HG03095 (cell line): ENCODE results near the gene SYT11.
"Not testable (repeated sequence)": the region's sequence is repeated elsewhere in the genome, so short reads cannot be mapped to it uniquely, and the experiment has no call there.

Experiments used
- ATAC-seq: cut with Tn5 transposase; IDR thresholded peaks from one replicate; pipeline ENCODE4 v1.9.1; 2021; ENCODE audit warnings: moderate library complexity; ENCODE audit not compliant: unreplicated experiment

The SYT11 gene

DNA sequence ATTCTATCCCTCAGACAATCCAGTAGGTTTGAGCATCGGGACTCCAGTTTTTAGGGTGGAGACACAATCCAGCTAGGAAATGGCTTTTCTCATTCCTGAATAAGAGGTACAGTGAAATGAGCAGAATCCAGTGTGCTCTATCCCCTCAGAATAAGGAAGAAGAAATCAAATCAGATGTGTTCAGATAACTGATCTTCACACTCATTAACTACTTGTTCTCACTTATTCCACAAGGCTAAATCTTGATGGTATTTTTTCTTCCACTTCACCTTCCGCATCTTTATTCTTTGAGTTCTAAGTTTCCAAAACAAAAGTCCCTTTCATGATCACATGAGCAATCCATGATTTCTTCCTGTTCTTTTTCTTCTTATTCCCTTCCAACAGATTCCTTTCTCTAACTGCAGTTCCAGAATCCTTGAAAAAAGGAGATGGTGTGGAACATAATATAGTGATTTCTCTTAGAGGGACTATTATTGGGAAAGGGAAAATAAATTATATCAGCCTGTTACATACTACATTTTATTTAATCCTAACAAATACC, 1.7 kb downstream of the SYT11 start:
- ATAC-seq = no peak

DNA sequence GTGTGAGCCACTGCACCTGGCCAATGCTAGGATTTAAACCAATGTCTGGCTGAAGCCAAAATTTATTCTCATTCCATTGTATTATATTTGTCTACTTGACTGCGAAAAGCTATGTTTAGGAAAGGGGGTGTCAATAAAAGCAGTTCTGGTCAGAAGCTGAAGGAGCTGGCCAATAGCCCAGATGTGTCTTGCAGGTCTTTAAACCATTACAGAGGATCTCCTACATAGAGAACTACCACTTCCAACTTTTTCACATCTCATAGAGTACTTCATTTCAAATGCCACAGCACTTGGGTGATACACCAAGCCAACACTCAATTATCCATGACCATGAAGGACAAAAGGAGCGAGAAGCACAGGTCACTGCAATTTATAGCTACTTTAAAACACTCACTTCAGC, 2.5 kb downstream of the SYT11 start:
- ATAC-seq = no peak

DNA sequence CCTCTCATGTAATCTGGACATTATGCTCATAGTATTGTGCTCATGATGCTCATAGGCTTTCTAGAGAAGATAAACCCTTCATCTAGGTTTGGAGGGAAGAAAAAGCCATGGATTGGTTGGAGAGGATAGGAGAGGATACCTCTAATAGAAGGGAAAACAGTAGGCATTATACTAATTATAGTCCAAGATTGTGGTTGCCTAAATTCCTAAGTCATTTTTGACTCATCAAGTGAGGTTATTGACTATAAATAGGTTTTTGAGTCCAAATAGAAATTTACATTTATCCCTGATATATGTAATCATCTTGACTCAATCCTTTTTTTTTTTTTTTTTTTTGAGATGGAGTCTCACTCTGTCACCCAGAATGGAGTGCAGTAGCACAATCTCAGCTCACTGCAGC, 5.0 kb downstream of the SYT11 start:
- ATAC-seq = no peak

DNA sequence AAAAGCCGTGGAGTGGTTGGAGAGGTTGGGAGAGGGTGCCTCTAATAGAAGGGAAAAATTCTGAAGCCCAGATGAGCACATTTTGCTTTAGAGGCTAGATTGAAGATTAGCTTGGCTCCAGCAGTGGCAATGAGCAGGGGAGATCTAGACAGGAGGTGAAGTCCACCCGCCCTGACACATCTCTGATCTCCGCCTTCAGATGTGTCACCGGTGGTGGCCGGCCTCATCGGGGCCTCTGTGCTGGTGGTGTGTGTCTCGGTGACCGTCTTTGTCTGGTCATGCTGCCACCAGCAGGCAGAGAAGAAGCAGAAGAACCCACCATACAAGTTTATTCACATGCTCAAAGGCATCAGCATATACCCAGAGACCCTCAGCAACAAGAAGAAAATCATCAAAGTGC, 8.4 kb downstream of the SYT11 start:
- no peak for ATAC-seq

DNA sequence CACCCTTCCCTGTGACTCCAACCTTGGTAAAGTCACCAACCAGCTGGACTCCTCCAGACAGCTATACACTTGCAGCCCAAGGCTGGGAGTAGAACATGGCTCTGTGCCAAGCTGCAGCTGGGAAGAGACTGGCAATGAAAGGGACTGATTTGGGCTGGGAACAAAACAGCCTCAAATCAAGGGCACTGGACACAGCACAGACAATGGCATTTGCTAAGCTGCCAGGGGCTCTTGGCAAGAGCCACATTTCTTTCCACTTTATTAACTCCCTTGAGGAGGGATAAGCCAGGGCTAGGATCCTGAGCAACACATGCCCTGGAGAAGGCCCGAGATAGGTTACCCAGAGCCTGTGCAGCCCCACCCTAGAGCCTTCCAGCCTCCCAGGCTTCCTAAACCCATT, 12.0 kb downstream of the SYT11 start:
- ATAC-seq = no peak

DNA sequence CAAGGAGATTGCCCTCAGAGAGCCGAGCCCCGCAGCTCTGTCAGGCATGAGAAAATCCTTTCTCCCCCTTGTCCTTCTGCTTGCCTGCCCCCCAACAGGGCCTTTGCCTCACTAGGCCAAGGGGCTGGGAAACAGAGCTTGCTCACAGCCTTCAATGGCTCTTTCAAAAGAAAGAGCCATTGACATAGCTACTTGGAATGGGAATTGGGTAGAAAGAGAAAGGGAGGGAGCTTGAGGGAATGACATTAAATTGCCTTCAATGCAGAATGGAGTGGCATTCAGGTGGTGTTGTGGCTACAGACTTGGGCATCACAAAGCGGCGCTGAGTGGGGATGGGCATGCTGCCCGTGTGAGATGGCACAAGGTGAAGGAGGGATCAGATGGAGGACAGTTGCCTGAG, 13.2 kb downstream of the SYT11 start:
- no peak for ATAC-seq

DNA sequence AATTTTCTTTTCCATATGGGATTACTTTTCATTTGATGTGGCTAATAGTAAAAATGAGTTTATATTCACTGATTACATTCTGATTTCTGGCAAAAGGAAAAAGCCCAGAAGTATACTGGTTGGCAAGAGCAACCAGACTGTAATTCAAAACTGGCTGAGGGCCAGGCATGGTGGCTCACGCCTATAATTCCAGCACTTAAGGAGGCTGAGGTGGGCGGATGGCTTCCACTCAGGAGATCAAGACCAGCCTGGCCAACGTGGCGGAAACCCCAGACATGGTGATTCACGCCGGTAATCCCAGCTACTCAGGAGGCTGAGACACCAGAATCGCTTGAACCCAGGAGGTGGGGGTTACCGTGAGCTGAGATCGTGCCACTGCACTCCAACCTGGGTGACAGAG, 14.5 kb downstream of the SYT11 start:
- ATAC-seq = no peak

DNA sequence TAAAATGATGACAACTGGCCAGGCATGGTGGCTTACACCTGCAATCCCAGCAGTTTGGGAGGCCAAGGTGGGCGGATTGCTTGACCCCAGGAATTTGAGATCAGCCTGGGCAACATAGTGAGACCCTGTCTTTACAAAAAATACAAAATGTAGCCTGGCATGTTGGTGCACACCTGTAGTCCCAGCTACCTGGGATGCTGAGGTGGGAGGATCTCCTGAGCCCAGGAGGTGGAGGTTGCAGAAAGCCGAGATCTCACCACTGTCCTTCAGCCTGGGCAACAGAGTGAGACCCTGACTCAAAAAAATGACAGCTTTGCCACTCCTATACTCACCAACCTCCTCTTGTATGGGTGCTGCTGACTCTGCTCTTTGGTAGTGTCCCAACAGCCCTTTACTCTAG, 18.6 kb downstream of the SYT11 start:
- ATAC-seq = no peak

DNA sequence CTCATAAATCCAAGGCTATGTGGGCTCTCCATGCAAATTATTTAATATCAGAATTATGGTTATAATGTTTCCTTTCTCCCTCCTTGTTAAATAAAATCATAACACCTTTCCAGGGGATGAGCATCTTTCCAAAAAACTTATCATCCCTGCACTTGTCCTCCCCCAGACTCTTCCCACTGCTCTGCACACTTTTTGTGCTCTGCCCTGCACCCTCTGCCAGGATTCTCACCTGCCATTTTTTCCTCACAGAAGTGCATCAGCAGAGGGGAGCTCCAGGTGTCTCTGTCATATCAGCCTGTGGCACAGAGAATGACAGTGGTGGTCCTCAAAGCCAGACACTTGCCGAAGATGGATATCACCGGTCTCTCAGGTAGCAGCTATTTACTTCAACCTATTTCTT, 20.9 kb downstream of the SYT11 start:
- no peak for ATAC-seq

DNA sequence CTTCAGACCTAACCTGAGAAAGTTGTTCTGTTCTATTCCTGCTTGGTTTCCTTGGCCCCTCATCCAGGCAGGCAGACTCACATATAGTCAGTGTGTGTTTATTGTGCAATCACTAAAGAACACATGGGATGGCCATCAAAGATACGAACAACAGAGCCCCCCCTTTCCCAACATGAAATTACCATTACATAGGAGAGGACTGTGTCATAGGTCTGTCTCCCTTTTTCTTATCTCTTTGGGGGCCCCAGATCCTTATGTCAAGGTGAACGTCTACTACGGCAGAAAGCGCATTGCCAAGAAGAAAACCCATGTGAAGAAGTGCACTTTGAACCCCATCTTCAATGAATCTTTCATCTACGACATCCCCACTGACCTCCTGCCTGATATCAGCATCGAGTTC, 21.6 kb downstream of the SYT11 start:
- no peak for ATAC-seq

DNA sequence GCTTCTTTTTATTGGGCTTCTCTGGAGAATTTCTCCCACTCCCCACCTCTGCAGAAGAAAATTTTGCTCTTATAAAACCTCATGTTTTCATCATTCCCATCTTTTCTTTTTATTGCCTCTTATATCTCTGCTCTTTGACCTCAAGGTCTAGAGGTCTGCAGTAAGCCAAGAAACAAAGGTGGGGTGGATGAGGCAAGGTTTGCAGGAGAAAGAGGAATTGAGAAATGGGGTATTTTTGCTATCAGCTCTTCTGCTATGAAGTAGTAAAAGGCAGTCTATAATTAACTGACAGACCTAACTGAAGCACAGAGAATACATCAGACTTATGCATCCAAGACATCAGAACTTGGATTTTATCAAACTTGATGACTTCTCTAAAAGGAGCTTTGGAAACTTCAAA, 22.9 kb downstream of the SYT11 start:
- ATAC-seq = no peak

DNA sequence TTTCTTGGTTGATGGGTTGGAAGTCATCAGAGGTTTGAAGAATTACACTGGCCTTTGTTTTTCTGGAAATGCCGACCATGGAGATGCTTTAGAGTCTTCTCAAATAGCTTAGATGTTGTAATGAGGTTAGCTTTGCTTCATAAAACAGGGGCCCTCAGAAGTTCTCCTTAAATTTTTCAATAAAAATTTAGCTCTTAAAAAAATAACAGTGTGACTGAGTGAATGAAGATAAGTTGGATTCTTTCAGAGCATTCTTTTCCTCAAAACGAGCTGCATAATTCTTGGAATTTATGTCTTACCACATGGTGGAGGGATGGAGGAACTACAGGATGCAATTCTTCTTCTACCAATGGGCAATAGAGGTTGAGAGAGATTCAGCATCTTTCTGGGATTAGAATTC, 23.4 kb downstream of the SYT11 start:
- no peak for ATAC-seq

DNA sequence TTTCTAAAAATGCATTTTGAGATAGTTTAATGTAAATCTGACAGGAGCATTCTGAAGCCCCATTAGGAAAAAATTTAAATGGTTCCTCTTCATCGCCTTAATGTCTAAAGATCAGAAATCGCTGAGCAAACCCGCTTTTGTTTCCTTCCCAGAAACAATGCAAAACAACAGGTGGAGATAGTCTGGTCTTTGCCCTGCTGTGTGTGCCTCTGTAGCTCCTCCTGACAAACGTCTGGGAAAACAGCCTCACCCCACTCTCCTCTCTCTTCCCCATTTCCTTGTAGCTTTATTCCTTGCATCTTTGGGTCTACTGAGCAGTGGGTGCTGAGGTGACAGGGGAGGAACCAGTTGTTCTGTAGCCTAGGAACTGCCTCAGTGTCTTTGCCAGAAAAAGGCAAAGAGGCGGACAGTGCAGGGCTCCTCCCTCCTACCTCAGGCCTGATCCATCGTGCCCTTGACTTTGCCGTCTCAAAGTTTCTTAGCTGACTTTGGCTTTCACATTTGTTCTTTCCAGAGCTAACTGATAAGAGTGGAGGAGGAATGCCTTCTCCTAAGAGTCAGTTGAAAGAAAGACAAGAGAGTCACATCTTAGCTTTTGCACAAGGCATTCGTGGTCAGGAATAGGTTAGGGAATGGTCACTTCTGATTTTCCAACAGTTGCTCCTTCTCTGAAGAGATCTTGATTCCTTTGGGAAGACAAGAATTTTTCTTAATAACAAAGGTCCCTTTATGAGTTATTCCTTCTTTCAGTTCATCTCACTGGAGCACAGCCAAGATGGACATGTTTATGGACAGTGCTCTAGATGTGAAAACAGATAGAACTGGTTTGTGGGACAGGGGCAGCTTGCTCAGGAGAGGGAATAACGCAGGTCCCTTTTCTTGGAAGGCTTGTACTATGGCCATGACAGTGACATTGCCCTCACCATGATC, 24.9 kb downstream of the SYT11 start:
- no peak for ATAC-seq

DNA sequence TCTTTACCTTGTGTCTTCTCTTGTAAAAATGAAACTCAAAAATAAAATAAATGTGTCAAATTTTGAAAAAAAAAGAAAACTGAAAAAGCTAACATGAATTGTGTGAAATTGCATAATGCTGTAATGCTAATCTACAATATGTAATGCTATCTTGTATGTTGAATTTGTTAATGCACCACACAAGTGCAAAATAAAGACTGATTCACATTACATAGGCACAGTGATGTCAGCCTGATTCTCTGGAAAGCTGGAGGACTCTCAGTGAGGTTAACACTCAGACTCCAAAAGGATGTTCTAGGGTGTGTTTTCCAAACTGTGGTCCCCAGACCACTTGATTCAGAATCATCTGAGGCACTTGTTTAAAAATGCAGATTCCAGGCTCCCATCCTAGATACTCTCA, 25.6 kb downstream of the SYT11 start:
- ATAC-seq = no peak

DNA sequence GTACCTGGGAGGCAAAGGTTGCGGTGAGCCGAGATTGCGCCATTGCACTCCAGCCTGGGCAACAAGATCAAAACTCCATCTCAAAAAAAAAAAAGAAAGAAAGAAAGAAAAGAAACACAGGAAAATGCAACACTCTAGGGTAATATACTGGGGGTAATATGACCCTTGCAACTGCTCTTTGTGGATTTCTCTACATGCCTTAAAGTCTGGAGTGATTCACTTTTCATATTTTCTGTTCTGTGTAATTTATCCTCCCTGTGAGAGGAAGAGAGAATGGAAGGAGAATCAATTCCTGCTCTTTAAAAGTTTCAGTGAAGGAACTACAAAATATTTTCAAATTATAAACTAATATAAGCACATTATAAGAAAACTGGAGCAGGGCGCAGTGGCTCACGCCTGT, 29.1 kb downstream of the SYT11 start:
- ATAC-seq = no peak

DNA sequence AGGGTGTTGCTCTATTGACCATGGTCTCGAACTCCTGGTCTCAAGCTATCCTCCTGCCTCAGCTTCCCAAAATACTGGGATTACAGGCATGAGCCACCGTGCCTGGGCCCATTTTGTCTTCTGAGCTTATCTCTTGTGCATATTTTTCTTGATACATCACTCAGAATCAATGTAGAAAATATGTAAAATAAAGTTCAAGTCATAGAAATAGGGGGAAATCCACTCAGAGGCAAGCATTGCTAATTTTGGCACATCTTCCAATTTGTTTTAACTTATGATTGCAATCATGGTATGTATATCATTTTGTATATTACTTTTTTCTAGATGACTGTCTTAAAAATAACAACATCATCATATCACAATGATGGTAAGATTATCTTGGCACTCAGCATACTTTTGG, 30.2 kb downstream of the SYT11 start:
- no peak for ATAC-seq

DNA sequence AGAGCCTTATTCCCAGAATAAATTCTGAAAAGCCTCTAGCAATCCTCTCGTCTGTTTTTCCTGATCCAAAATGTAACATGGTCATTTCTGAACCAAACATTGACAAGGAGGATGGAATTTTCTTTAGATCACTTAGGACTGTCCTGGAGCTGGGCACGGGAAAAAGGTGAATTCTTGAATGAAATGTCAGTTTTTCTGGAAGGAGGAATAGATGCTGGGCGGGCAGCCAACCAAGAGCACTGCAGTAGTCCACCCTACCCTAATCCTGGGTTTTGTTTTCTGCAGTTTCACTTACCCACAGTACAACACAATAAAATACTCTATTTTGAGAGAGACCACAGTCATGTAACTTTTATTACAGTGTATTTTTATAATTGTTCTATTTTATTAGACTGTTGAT, 30.9 kb downstream of the SYT11 start:
- ATAC-seq = no peak

DNA sequence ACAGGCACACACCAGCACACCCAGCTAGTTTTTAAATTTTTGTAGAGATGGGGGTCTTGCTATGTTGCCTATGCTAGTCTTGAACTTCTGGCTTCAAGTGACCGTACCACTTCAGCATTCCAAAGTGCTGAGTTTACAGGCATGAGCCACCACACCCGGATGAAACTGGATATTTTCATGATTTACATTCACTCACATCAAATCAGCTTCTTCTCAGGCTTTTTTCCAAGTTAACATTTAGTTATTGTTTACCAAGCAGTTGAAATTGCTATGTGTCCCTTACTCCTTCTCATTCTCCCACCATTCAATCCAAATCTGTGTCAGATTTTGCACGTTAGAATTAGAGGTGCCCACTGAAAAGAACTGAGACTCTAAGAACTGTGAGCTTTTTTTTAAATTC, 33.4 kb downstream of the SYT11 start:
- no peak for ATAC-seq

DNA sequence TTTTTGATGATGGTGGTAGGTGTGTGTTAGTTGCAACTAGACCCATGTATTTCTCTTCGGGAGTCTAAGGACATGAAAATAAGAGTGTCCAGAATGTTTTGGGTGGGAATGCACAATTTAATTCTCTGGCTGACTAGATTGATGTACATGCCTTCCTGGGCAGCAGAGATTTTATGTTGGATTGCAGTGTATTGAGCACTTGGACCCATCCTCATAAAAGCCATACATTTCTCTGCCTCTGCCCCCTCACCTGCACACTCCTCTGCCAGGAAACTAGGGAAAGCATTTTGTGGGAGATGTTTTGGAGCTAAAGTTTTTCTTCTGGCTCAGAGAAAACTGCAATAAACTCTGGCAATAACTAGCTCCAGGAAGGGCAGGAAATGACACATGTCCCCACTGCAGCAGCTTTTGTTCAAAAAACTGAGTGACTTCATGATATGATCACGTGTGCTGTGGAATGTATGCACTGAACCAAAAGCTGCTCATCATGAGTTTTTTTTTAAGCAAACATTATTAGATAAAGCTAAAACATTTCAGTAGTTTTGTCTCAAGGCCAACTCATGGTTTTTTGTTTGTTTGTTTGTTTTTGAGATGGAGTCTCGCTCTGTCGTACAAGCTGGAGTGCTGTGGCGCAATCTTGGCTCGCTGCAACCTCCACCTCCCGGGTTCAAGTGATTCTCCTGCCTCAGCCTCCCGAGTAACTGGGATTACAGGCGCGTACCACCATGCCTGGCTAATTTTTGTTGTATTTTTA, 34.2 kb downstream of the SYT11 start:
- no peak for ATAC-seq

DNA sequence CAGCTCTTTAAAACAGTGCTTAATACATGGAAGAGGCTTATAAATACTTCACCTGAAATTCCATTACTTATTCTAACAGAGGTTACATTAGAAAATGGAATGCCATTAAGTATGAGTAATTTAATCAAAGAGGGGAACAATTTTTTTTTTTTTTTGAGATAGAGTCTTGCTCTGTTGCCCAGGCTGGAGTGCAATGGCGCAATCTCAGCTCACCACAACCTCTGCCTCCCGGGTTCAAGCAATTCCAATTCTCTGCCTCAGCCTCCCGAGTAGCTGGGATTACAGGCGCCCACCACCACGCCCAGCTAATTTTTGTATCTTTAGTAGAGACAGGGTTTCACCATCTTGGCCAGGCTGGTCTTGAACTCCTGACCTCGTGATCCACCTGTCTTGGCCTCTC, 36.2 kb downstream of the SYT11 start:
- not testable (repeated sequence) for ATAC-seq

DNA sequence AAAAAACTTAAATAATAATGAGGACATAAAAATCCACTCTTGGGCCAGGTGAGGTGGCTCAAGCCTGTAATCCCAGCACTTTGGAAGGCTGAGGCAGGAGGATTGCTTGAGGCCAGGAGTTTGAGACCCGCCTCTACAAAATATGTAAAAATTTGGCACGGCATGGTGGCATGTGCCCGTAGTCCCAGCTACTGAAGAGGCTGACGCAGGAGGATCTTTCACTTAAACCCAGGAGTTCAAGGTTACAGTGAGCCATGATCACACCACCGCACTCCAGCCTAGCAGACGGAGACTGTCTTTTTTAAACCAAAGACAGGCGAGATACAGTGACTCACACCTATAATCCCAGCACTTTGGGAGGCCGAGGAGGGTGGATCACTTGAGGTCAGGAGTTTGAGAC, 37.1 kb downstream of the SYT11 start:
- ATAC-seq = not testable (repeated sequence)

DNA sequence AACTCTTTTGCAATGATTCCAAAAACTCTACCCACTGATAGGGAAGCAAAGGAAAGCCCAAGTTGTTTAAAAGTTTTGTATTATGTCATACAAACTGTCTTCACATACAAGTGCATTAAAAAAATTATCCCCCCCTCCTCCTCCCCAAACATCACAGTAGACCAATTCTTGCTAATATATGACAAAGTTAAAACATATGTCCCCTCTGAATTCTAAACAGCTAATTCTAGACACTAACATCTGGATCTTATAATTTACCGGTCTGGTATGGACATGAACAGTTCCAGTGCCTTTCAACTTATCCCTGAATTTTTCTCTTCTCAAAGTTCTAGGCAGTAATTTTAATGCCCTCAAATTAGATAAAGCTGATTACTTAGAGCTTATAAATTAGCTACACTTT, 38.4 kb downstream of the SYT11 start:
- ATAC-seq = no peak
